GM18868 (cell line): ENCODE measurements around the gene INPPL1.

ENCODE experiments used
- ATAC-seq: cut with Tn5 transposase; IDR thresholded peaks from one replicate; pipeline ENCODE4 v1.9.1; 2021; ENCODE audit warnings: mild to moderate bottlenecking, moderate library complexity; ENCODE audit not compliant: unreplicated experiment

Gene INPPL1

GRCh38 chr11:72280037-72280436 lies 55.5 kb downstream of the INPPL1 start:
- no peak for ATAC-seq

- no peak for ATAC-seq
These were observed 56.3 kb downstream of the INPPL1 start for GRCh38 chr11:72280726-72281315.

DNA sequence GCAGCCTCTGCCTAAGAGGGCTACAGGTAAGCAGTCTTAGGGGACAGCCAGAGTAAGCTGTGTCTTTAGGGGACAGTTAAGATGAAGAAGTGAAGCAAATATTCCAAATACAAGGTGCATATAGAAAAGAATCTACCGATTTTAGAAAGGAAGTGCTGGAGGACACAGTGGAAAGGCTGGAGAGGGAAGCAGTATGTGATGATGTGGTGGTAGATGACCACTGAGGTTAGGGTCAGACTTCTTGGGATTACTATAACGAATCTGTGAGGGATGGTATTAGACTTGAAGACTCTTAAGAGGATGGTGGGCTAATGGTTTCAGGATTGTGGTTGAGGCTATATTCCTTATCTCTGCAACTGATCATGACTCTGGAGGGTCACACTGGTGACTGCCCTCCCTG lies 59.4 kb downstream of the INPPL1 start:
- no peak for ATAC-seq

DNA sequence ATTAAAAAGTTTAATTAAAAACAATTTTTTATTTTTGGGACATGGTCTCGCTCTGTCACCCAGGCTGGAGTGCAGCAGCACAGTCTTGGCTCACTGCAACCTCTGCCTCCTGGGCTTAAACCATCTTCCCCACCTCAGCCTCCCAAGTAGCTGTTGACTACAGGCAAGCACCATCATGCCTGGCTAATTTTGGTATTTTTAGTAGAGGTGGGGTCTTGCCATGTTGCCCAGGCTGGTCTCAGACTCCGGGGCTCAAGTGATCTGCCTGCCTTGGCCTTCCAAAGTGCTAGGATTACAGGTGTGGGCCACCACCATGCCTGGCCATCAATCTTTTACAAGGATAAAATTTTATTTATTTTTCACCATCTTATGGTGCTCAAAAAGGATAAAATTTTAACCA lies 62.7 kb downstream of the INPPL1 start:
- no peak for ATAC-seq
